GM18858 (cell line): ENCODE measurements around the gene CARTPT.

Experiments
- ATAC-seq: cut with Tn5 transposase; IDR thresholded peaks from one replicate; pipeline ENCODE4 v1.9.1; 2021; ENCODE audit not compliant: unreplicated experiment

CARTPT gene

GRCh38 chr5:71719063-71719964 is at the start of gene CARTPT:
Gene CARTPT, plus strand, starts transcription at chr5:71719275. Its CDS starts 19 bp downstream, at chr5:71719294.
- no peak for ATAC-seq

DNA sequence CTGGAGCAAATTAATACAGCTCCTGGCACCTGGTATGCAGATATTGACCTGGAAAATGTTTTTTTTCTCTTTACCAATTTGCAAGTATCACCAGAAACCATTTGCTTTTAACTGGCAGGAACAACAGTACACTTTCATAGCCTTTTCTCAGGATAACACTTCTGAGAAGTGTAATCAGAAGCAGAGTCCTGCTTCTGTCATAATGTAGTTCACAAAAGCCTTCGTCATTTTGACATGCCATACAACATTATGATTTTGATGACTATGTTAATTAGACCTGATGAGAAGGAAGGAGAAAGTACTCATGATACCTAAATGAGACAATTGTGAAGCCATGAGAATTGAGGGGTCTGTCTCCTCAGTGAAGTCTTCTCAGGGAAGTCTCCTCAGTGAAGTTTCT is 41.1 kb upstream of the CARTPT start:
- no peak for ATAC-seq

DNA sequence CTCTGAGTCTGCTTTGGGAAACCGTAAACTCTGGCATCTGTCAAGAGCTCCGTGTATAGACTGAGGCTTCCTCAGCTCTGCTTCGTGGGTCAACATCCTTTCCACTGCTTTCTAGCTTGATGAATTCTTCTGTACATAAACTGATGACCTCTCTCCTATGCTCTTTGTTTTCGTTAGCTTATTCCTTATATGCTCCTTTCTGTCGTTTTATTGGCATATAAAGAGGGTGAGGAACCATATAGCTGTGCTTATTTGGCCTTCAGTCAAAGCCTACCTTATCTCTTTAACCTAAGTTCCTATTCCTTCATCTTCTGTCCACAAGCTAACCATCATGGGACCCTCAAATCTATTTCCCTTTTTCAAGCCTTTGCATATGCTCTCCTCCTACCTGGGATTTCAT is 39.4 kb upstream of the CARTPT start:
- ATAC-seq: no peak

DNA sequence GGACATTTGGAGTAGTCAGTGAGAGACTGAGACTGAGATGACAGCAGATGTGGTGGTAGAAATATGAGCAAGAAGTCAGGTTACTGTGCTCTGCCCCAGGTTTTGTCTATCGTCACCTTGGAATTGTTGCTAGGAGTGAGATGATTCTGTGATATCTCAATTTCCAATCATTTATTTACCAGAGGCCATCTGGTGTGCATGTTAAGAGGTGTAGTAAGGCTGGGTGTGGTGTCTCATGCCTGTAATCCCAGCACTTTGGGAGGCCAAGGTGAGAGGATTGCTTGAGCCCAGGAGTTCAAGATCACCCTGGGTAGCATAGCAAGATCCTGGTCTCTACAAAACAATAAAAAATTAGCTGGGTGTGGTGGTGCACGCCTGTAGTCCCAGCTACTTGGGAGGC is 38.6 kb upstream of the CARTPT start:
- no peak for ATAC-seq

- ATAC-seq: no peak
Measured at GRCh38 chr5:71681296-71681695, 37.8 kb upstream of the CARTPT start.

DNA sequence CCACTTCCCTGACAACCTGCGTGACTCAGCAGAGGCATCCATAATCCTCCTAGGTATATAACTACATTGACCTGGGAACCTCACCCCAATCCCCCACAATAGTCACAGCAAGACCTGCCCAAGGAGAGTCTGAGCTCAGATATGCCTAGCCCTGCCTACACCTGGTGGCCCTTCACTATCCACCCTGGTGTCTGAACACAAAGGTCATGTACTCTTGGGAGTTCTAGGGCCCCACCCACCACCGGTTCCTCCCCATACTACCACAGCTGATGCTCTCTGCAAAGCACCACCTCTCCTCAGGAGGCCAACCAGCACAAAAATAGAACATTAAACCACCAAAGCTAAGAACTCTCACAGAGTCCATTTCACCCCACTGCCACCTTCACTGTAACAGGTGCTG is 34.8 kb upstream of the CARTPT start:
- ATAC-seq: no peak

DNA sequence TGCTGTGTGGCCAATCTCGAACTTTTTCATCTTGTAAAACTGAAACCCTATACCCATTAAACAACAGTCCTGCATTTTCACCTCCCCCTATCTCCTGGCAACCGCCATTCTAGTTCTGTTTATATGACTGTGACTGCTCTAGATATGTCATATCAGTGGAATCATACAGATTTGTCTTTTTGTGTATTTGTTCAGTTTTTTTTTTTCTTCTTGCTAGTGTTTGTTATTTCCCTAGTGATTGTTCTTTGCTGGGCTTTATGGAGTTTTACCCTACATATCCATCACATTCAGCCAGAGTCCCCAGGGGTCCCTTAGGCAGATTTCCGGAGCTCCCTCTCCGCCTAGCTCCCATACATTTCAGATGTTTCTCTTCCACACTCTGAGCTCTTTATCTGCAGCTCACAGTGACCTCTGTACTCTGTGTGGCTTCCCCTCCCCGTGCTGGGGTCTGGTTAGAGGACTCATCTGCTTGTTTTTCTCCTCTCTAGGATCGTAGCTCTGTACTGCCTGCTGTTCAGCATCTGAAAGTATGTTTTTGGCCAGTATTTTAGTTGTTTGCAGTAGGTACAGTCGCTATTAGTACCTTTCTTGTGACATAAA is 25.1 kb upstream of the CARTPT start:
- ATAC-seq: no peak

GRCh38 chr5:71695071-71695470 is 24.0 kb upstream of the CARTPT start:
- no peak for ATAC-seq

GRCh38 chr5:71695595-71695994 is 23.5 kb upstream of the CARTPT start:
- ATAC-seq: no peak

DNA sequence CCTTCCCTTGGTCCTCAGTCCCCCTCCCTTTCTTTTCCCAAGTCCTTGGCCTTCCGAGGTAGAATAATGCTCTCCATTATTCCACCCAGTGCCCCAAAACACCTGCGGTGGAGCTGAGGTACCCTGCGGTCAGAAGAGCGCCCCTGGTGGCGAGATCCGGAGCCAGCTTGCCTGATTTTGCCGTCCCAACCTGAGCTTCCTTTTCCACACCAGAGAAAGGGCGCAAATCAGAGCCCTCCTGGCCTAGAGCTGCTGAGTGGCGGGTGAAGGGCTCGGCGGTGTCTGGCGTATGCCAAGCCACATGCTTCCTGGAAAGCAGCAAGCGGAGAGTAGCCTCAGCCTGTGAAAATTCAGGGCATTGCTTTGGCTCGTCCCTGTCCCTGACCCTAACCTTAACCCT is 21.1 kb upstream of the CARTPT start:
- no peak for ATAC-seq

GRCh38 chr5:71699233-71699632 is 19.8 kb upstream of the CARTPT start:
- ATAC-seq: no peak

DNA sequence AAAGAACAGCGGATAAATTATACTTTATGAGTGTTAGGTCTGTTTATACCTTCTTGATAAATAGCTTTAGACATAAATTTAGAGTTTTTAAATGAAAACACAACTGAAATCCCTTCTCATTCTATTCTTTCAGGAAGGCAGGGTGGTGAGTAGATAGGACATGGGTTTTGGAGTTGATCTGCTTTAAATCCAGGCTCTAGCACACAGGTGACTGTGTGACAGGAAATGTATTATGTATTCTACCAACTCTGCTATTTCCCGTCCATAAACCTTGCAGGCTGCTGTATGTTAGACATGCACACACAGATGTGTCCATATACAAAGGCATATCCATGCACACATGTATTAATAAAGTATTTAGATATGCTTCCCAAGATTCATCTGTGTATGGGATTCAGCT is 19.3 kb upstream of the CARTPT start:
- ATAC-seq: no peak

DNA sequence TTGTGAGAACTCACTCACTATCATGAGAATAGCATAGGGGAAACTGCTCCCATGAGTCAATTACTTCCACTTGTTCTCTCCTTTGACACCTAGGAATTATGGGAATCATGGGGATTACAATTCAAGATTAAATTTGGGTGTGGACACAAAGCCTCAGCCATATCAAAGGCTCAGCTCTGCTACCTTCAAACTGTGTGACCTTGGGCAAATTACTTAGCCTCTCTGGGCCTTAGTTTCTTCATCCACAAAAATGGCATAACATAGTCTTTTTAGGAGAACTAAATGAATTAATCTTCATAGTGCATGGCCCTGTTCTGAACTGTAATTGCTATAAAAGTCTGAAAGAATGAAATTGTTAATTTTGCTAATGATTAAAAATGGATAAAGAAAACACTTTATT is 18.3 kb upstream of the CARTPT start:
- ATAC-seq: no peak

- ATAC-seq: no peak
Measured at GRCh38 chr5:71701407-71701806, 17.7 kb upstream of the CARTPT start.

GRCh38 chr5:71703941-71704340 is 15.1 kb upstream of the CARTPT start:
- ATAC-seq: no peak

GRCh38 chr5:71705421-71705820 is 13.7 kb upstream of the CARTPT start:
- no peak for ATAC-seq

DNA sequence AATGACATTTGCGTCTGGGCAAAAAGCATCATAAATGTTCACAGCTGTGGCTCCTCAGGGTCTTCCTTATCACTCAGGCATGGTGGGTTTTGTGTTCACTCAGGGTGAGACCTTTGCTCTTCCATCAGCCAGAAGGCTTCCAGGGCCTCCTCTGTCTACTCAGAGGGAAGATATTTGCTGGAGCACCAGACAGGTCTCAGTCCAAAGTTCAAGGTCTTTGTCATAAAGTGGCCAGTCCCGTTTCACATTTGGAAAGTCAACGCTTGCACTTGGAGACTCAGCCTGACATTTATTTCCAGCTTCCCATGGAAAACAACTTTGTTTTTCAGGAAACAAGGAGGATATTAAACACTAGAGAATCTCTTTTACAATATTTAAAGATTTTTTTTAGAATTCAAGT is 12.2 kb upstream of the CARTPT start:
- no peak for ATAC-seq

DNA sequence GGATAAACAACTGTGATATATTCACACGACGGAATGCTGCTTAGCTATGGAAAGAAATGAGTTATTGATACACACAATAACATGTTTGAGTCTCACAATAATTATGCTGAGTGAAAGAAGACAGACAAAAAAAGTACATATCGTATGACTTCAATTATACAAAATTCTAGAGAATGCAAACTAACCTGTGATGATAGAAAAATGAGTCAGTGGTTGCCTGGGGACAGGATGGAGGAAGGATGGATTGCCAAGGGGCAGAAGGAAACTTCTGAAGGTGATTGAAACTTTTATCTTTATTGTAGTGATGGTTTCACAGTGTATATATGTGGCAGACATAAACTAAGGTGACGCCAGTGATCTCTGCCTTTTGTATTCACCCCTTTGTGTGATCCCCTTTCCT is 7.5 kb upstream of the CARTPT start:
- no peak for ATAC-seq

- no peak for ATAC-seq
Measured at GRCh38 chr5:71714911-71715310, 4.2 kb upstream of the CARTPT start.

GRCh38 chr5:71727978-71728377 is 8.9 kb downstream of the CARTPT start:
- no peak for ATAC-seq

DNA sequence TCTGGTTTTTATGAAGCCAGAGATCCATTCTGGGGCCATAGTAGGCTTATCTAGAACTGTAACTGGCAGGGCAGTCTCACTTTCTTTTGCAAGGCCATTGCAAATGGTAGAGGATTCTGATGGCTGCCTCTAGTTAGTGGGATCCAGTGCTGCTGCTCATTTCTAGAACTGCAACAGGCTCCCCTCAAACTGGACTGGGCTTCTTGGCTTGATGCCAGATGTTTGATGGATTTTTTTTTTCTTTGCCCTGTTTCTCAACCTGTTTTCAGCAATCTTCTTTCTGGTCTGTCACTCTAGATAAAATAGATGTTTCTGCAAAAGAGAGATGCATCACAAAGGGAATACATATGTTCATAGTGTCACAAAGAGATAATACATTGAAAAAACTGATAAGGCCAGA is 11.9 kb downstream of the CARTPT start:
- ATAC-seq: no peak

GRCh38 chr5:71732011-71732410 is 12.9 kb downstream of the CARTPT start:
- no peak for ATAC-seq

- ATAC-seq: no peak
Measured at GRCh38 chr5:71734141-71734540, 15.1 kb downstream of the CARTPT start.
